Measurements from ENCODE around the gene ARID5B. TPM values are rescaled to one million over a fixed set of nuclear protein-coding genes. Genes with fewer than 3 reads are reported as not detected.

The ARID5B gene
- total RNA-seq, 1 donor from 2014 or later: 22.8 TPM

GRCh38 chr10:62008946-62009345 is 107.4 kb downstream of the ARID5B start:
- no peak overlapping the region for H3K4me3 ChIP-seq (ENCODE audit: low read depth, low read length)
- no peak for TF ChIP-seq CTCF (conservative IDR thresholded peaks at IDR 0.05; ENCODE audit: low read depth, low read length)
- DNase-seq (ENCODE audit: low read depth): no peak

- TF ChIP-seq CTCF (conservative IDR thresholded peaks at IDR 0.05; ENCODE audit: low read depth, low read length): no peak
- DNase-seq (ENCODE audit: low read depth): no peak
- H3K4me3 ChIP-seq (ENCODE audit: low read depth, low read length): no peak overlapping the region
Measured at GRCh38 chr10:62010366-62010765, 108.9 kb downstream of the ARID5B start.

- no peak for DNase-seq (ENCODE audit: low read depth)
- no peak overlapping the region for H3K4me3 ChIP-seq (ENCODE audit: low read depth, low read length)
- TF ChIP-seq CTCF (conservative IDR thresholded peaks at IDR 0.05; ENCODE audit: low read depth, low read length): no peak
Measured at GRCh38 chr10:62011558-62011957, 110.1 kb downstream of the ARID5B start.

- no peak overlapping the region for H3K4me3 ChIP-seq (ENCODE audit: low read depth, low read length)
- no peak for DNase-seq (ENCODE audit: low read depth)
- TF ChIP-seq CTCF (conservative IDR thresholded peaks at IDR 0.05; ENCODE audit: low read depth, low read length): no peak
Measured at GRCh38 chr10:62012318-62012717, 110.8 kb downstream of the ARID5B start.

- H3K4me3 ChIP-seq (ENCODE audit: low read depth, low read length): no peak overlapping the region
- no peak for DNase-seq (ENCODE audit: low read depth)
- TF ChIP-seq CTCF (conservative IDR thresholded peaks at IDR 0.05; ENCODE audit: low read depth, low read length): no peak
Measured at GRCh38 chr10:62014510-62014909, 113.0 kb downstream of the ARID5B start.

- TF ChIP-seq CTCF (conservative IDR thresholded peaks at IDR 0.05; ENCODE audit: low read depth, low read length): no peak
- H3K4me3 ChIP-seq (ENCODE audit: low read depth, low read length): no peak overlapping the region
Measured at GRCh38 chr10:62015994-62016393, 114.5 kb downstream of the ARID5B start.

GRCh38 chr10:62016623-62017490 is 115.4 kb downstream of the ARID5B start:
- no peak for TF ChIP-seq CTCF (conservative IDR thresholded peaks at IDR 0.05; ENCODE audit: low read depth, low read length)
- DNase-seq (ENCODE audit: low read depth): no peak
- H3K4me3 ChIP-seq (ENCODE audit: low read depth, low read length): no peak overlapping the region

More at GRCh38 chr10:62015994-62016393, 114.5 kb downstream of the ARID5B start:
- no peak for DNase-seq (ENCODE audit: low read depth)
